HEK293T (cell line): ENCODE measurements around the gene RNF44.

Experiments used
- FOXM1 ChIP-seq: fragments of 450-650 bp; IDR thresholded peaks from 2 replicates; pipeline ENCODE4 v1.6.1; 2017; ENCODE audit warnings: mild to moderate bottlenecking, borderline replicate concordance
- ZNF384 ChIP-seq: fragments of 450-650 bp; IDR thresholded peaks from 2 replicates; pipeline ENCODE4 v1.6.1; 2016

GRCh38 chr5:176514244-176514950 is 22.8 kb downstream of the RNF44 start:
- no peak for TF ChIP-seq ZNF384
- no peak for TF ChIP-seq FOXM1
